ENCODE results near the gene IPP.

- TF ChIP-seq FOXK2 (IDR thresholded peaks at IDR 0.05), result no peak
- TF ChIP-seq TARDBP (IDR thresholded peaks at IDR 0.05), result no peak
- no peak for TF ChIP-seq FOXA1 (IDR thresholded peaks at IDR 0.05)
- TF ChIP-seq ELF4 (IDR thresholded peaks at IDR 0.05), result no peak
- no peak for TF ChIP-seq ZNF384 (IDR thresholded peaks at IDR 0.05)
- TF ChIP-seq SP1 (IDR thresholded peaks at IDR 0.05), result no peak
- TF ChIP-seq SUZ12 (IDR thresholded peaks at IDR 0.05), result no peak
- no peak for TF ChIP-seq FOXM1 (IDR thresholded peaks at IDR 0.05; ENCODE audit: borderline replicate concordance)
- no peak for TF ChIP-seq BHLHE40 (IDR thresholded peaks at IDR 0.05; ENCODE audit: borderline replicate concordance)
- TF ChIP-seq LEF1 (IDR thresholded peaks at IDR 0.05; ENCODE audit: borderline replicate concordance), result no peak
- TF ChIP-seq NFRKB (IDR thresholded peaks at IDR 0.05), result no peak
- TF ChIP-seq PKNOX1 (IDR thresholded peaks at IDR 0.05), result no peak
- no peak for TF ChIP-seq L3MBTL2 (conservative IDR thresholded peaks at IDR 0.05)
Observed at GRCh38 chr1:45669379-45669778, 81.1 kb downstream of the IPP start.

All from HEK293T (cell line).